Measurements from ENCODE around the gene FAM124A. TPM values are rescaled to one million over a fixed set of nuclear protein-coding genes. Genes with fewer than 3 reads are reported as not detected.

Gene FAM124A
- total RNA-seq, 1 experiment from 2014 or later: 1.1 TPM

GRCh38 chr13:51275101-51275500 is 52.9 kb downstream of the FAM124A start:
- H3K4me1 ChIP-seq (ENCODE audit: control insufficient read depth, insufficient read depth, low read length): no peaks in the 10 kb centered on the region
- ATAC-seq: no peak
- intact Hi-C loops (cut with micrococcal nuclease; ENCODE audit: unreplicated experiment): no loop called here
- no peaks in the 10 kb centered on the region for H3K36me3 ChIP-seq (ENCODE audit: control insufficient read depth, insufficient read depth, low read length)
- TF ChIP-seq POLR2AphosphoS5 (IDR thresholded peaks at IDR 0.05; ENCODE audit: low read depth, low read length) (no peak), TCF7L2 (IDR thresholded peaks at IDR 0.05; ENCODE audit: low read depth, low read length) (no peak), REST (IDR thresholded peaks at IDR 0.05; ENCODE audit: insufficient read depth in 1 of 2, low read depth in 2 of 2, low read length in 1 of 2) (no peak), CTCF (IDR thresholded peaks at IDR 0.05) (no peak)
- no peaks in the 10 kb centered on the region for H3K9me3 ChIP-seq (ENCODE audit: control insufficient read depth, insufficient read depth, low read depth, low read length)
- H3K27me3 ChIP-seq (ENCODE audit: control insufficient read depth, insufficient read depth, low read length): no peaks in the 10 kb centered on the region
- H3K27ac ChIP-seq (ENCODE audit: low read length): no peak overlapping the region
- no TSS peak for BruUV-seq (replicated peaks)
- in situ Hi-C loops (cut with HindIII; ENCODE audit: low pct_unique_long_range_greater_than_20kb, low sequenced_read_pairs): no loop called here
- CTCF ChIA-PET: no interaction called here
- H3K4me3 ChIP-seq (ENCODE audit: low read depth in 2 of 2, low read length in 2 of 2): no peak overlapping the region
- POLR2A ChIA-PET: interaction anchor here (0.7 kb wide), 1 partner anchor 14 kb away, joined by 9 read pairs; no protein-coding TSS in a partner anchor
- no peak for DNase-seq (ENCODE audit: low read depth, low spot score)

GRCh38 chr13:51276636-51277035 is 54.4 kb downstream of the FAM124A start:
- POLR2A ChIA-PET: no interaction called here
- Histone ChIP-seq H3K27me3 (ENCODE audit: control insufficient read depth, insufficient read depth, low read length) (no peaks in the 10 kb centered on the region), H3K36me3 (ENCODE audit: control insufficient read depth, insufficient read depth, low read length) (no peaks in the 10 kb centered on the region), H3K27ac (ENCODE audit: low read length) (no peak overlapping the region), H3K9me3 (ENCODE audit: control insufficient read depth, insufficient read depth, low read depth, low read length) (no peaks in the 10 kb centered on the region), H3K4me3 (ENCODE audit: low read depth in 2 of 2, low read length in 2 of 2) (no peak overlapping the region), H3K4me1 (ENCODE audit: control insufficient read depth, insufficient read depth, low read length) (no peaks in the 10 kb centered on the region)
- BruUV-seq (replicated peaks): no TSS peak
- ATAC-seq (no peak), DNase-seq (ENCODE audit: low read depth, low spot score) (no peak)
- intact Hi-C loops (cut with micrococcal nuclease; ENCODE audit: unreplicated experiment) (no loop called here), in situ Hi-C loops (cut with HindIII; ENCODE audit: low pct_unique_long_range_greater_than_20kb, low sequenced_read_pairs) (no loop called here)
- TF ChIP-seq REST (IDR thresholded peaks at IDR 0.05; ENCODE audit: insufficient read depth in 1 of 2, low read depth in 2 of 2, low read length in 1 of 2) (no peak), SIN3A (IDR thresholded peaks at IDR 0.05; ENCODE audit: borderline replicate concordance, insufficient read depth, low read depth, low read length) (no peak), POLR2AphosphoS5 (IDR thresholded peaks at IDR 0.05; ENCODE audit: low read depth, low read length) (no peak), CTCF (IDR thresholded peaks at IDR 0.05) (no peak), TCF7L2 (IDR thresholded peaks at IDR 0.05; ENCODE audit: low read depth, low read length) (no peak)
- CTCF ChIA-PET: no interaction called here

Measured in Panc1 (cell line).